SK-MEL-5 (cell line): Measurements from ENCODE around the gene RGL1. TPM values are rescaled to one million over a fixed set of nuclear protein-coding genes. Genes with fewer than 3 reads are reported as not detected.
A peak's percentile ranks its signal among the peaks of the same experiment; 100 is the strongest.

Experiments used
- DNase-seq: peaks from one replicate; pipeline ENCODE4 v3.0.0-alpha.2; 2016; ENCODE audit warnings: low read depth, low spot score
- in situ Hi-C: cut with HindIII; loops from 2 replicates; pipeline ENCODE4 v1.10.0; 2016; ENCODE audit warnings: low sequenced_read_pairs, high pct_unique_total_duplicates, low pct_unique_long_range_greater_than_20kb
- total RNA-seq: library from RNA; depleted of rRNA; stranded (reverse); fragments of >200 nt; shearing (Covaris generic); gene quantifications from 2 replicates; pipeline ENCODE4 v1.2.3, GENCODE V29; 2014

Gene RGL1
- total RNA-seq, 1 experiment from 2014 or later: 5.9 TPM

GRCh38 chr1:183952101-183952500, 147.2 kb downstream of the RGL1 start:
- no peak for DNase-seq
- in situ Hi-C loops: no loop called here

- no peak for DNase-seq
- in situ Hi-C loops: no loop called here
Measured at GRCh38 chr1:183953031-183953430, 148.1 kb downstream of the RGL1 start.

DNA sequence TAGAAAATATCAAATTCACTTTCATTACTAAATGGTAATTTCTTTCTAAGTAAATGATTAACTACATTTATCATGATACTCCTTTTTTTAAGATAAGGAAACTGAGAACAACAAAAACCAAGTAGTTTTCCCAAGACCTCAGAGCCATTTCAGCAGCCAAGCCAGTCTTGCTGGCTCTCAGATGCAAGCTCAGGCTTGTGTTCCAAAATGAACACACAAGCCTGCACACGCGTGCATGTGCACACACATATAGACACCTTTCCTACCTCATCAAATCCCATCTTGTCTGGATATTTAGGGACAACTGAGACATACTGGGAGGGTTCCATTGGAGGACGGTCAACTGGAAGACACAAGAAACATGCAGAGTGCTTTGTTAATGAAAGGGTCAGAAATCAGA, 149.6 kb downstream of the RGL1 start:
- DNase-seq: no peak
- in situ Hi-C loops: no loop called here

DNA sequence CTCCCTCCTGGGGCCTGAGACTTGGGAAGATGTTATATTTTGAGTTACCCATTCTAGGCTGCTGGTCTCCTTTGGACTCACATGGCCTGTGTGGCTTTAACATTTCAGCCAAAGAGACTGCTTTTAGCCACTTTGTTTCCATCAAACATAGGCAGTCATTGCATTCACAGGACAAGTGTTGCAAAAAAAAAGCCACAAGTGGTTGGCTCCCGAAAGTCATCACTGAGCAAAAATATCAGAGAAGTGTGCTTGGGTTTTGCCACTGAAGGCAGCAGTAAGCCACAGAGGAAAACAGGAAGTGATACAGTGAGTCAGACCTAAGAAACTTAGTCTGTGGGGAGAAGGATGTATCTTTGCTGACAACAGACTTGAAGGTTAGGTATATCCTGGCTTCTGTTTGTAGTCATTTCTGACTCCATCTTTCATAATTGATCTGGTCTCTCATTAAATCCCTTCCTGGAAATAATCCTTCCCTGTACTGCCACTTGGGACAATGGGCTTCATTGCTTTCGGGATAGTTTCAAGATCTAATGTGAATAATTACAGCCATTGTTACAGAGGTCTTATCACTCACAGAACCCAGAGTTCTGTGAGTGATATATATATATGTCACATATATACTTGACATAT, 151.8 kb downstream of the RGL1 start:
- in situ Hi-C loops: no loop called here
- DNase-seq: peak; percentile 69

DNA sequence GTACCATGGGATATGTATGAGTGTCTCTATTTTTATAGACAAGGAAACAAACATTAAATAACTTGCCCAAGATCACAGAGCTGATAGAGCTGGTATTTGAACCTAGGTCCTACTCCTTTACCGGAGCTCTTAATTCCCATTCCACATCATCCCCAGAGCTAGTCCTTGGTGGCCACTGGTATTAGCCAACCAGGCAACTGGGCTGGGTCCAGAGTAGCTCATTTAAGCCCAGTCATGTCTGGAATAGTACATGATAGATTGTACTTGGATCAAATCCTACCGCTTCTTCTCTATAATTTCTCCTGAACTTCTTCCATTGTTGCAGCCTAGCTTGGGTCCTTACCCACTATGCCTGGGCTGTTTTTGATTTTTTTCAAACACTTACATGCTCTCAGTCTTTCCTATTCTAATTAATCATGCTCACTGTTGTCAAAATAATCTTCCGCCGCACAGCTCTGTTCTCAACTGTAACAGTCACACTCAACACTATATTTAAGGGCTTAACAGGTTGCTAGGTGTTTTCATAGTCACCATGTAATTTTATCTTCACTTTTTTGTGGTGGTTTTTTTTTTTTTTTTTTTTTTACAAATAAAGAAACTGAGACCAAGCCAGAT, 152.4 kb downstream of the RGL1 start:
- in situ Hi-C loops: no loop called here
- DNase-seq: no peak

- no peak for DNase-seq
- in situ Hi-C loops: no loop called here
Measured at GRCh38 chr1:183958958-183959357, 154.0 kb downstream of the RGL1 start.

GRCh38 chr1:183961132-183961531, 156.2 kb downstream of the RGL1 start:
- in situ Hi-C loops: no loop called here
- no peak for DNase-seq

GRCh38 chr1:183962903-183963302, 158.0 kb downstream of the RGL1 start:
- no peak for DNase-seq
- in situ Hi-C loops: no loop called here

DNA sequence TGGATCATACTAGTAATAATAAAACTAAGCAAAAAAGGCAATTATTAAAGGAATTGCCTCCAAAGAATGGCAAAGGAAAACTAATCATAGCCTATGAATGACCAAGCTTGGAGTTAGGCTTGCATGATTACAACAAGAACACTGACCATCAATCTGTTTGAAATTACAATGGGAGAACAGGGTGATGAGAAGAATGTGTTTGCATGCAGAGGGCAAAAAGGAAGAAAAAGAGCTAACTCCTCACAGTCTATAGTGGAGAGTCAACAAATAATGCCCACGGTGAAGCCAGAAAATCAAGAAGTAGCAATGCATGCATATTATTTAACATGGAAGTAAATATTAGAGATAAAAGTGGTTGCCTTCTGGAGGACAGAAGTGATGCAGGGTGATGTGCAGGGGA, 160.8 kb downstream of the RGL1 start:
- in situ Hi-C loops: no loop called here
- DNase-seq: no peak

GRCh38 chr1:183966487-183966886, 161.6 kb downstream of the RGL1 start:
- no peak for DNase-seq
- in situ Hi-C loops: no loop called here

- DNase-seq: no peak
- in situ Hi-C loops: no loop called here
Measured at GRCh38 chr1:183967914-183968313, 163.0 kb downstream of the RGL1 start.

GRCh38 chr1:183968386-183968785, 163.5 kb downstream of the RGL1 start:
- in situ Hi-C loops: no loop called here

GRCh38 chr1:183970516-183971300, 165.8 kb downstream of the RGL1 start:
- in situ Hi-C loops: no loop called here

More at GRCh38 chr1:183968386-183968785, 163.5 kb downstream of the RGL1 start:
- DNase-seq: peak; percentile 84

GRCh38 chr1:183975651-183976050, 170.7 kb downstream of the RGL1 start:
- DNase-seq: no peak
- in situ Hi-C loops: no loop called here

More at GRCh38 chr1:183970516-183971300, 165.8 kb downstream of the RGL1 start:
- no peak for DNase-seq

GRCh38 chr1:183977717-183978116, 172.8 kb downstream of the RGL1 start:
- in situ Hi-C loops: no loop called here
- no peak for DNase-seq
